ENCODE measurements around the gene COL5A1. TPM values are rescaled to one million over a fixed set of nuclear protein-coding genes. Genes with fewer than 3 reads are reported as not detected.
A peak's percentile ranks its signal among the peaks of the same experiment; 100 is the strongest.

COL5A1 gene
- total RNA-seq, 4 donors from 2014 or later = 13.3 to 55.0 (median 27.0) TPM

GRCh38 chr9:134770972-134771971, 129.7 kb downstream of the COL5A1 start:
- no peak for DNase-seq (ENCODE audit: low spot score)
- TF ChIP-seq CTCF (IDR thresholded peaks at IDR 0.05) = no peak
- ATAC-seq (ENCODE audit: low FRiP score) = peak; percentile 25

GRCh38 chr9:134772331-134772730, 130.7 kb downstream of the COL5A1 start:
- TF ChIP-seq CTCF (IDR thresholded peaks at IDR 0.05) = no peak
- no peak for DNase-seq (ENCODE audit: low spot score)
- no peak for ATAC-seq (ENCODE audit: low FRiP score)

GRCh38 chr9:134773842-134774241, 132.2 kb downstream of the COL5A1 start:
- TF ChIP-seq CTCF (IDR thresholded peaks at IDR 0.05) = no peak
- ATAC-seq (ENCODE audit: low FRiP score) = no peak
- no peak for DNase-seq (ENCODE audit: low spot score)

- no peak for ATAC-seq (ENCODE audit: low FRiP score)
- TF ChIP-seq CTCF (IDR thresholded peaks at IDR 0.05) = no peak
- DNase-seq (ENCODE audit: low spot score) = no peak
Measured at GRCh38 chr9:134774410-134774809, 132.8 kb downstream of the COL5A1 start.

GRCh38 chr9:134775081-134775951, 133.7 kb downstream of the COL5A1 start:
- DNase-seq (ENCODE audit: low spot score) (no peak), ATAC-seq (ENCODE audit: low FRiP score) (no peak)
- no peak for TF ChIP-seq CTCF (IDR thresholded peaks at IDR 0.05)

- no peak for TF ChIP-seq CTCF (IDR thresholded peaks at IDR 0.05)
- ATAC-seq (ENCODE audit: low FRiP score) (no peak), DNase-seq (ENCODE audit: low spot score) (no peak)
Measured at GRCh38 chr9:134776080-134776796, 134.6 kb downstream of the COL5A1 start.
